A673 (cell line): ENCODE results near the gene SNAI3.

ENCODE experiments used
- EZH2 ChIP-seq: fragments of 200-600 bp; sonication (generic); IDR thresholded peaks from 2 replicates; pipeline ENCODE4 v1.6.1; 2017; ENCODE audit warnings: borderline replicate concordance, low read depth, mild to moderate bottlenecking, mixed read lengths, antibody characterized with exemption, low read length; ENCODE audit not compliant: poor library complexity, severe bottlenecking
- TF ChIP-seq, protein P1 (sequence below): fragments of 300-800, 200-600 bp; sonication (generic); conservative IDR thresholded peaks from 2 replicates; pipeline ENCODE4 v1.5.1; 2017; ENCODE audit warnings: low read depth, mild to moderate bottlenecking, antibody characterized with exemption, low read length, moderate library complexity, mixed read lengths

DNA sequence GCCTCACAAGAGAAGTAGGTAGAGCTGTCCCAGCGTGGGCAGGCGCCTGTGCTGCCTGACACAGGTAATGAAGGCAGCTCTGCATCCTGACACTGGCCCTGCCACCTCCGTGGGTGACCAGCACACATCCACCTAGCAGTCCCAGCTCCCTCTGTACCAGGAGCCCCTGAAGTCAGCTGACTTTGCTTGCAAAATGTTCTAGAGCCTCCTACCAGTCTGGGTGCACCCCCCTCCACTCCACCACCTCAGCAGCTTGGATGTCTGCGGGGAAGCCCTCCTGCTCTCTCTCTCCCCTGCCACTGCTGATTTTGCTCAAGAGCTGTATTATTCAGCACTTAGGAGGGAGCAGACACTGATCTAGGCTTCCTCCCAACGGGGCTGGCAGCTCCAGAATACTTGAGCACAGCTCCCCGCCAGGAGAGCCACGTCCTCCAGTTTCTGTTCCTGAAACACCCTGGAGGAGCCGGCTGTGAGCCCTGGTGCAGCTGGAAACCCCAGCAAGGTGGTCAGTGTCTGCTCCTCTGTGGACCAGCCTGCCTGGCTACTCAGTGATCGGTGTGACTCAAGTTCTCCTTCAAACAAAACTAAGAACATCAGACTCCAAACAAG is 18.9 kb upstream of the SNAI3 start:
- TF ChIP-seq, protein P1, sequence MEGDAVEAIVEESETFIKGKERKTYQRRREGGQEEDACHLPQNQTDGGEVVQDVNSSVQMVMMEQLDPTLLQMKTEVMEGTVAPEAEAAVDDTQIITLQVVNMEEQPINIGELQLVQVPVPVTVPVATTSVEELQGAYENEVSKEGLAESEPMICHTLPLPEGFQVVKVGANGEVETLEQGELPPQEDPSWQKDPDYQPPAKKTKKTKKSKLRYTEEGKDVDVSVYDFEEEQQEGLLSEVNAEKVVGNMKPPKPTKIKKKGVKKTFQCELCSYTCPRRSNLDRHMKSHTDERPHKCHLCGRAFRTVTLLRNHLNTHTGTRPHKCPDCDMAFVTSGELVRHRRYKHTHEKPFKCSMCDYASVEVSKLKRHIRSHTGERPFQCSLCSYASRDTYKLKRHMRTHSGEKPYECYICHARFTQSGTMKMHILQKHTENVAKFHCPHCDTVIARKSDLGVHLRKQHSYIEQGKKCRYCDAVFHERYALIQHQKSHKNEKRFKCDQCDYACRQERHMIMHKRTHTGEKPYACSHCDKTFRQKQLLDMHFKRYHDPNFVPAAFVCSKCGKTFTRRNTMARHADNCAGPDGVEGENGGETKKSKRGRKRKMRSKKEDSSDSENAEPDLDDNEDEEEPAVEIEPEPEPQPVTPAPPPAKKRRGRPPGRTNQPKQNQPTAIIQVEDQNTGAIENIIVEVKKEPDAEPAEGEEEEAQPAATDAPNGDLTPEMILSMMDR = no peak
- TF ChIP-seq EZH2 = no peak
